Mucosa of rectum (tissue), 2 donors: Measurements from ENCODE around the gene NINJ1.

Experiments
- H3K27ac ChIP-seq, 2 donors: one replicate each; pipeline ENCODE4 v1.7.0; 2013; ENCODE audit warnings: inconsistent platforms in 2 of 2, low read depth in 2 of 2, low read length in 2 of 2
- H3K27me3 ChIP-seq, 2 donors: one replicate each; pipeline ENCODE4 v1.7.0; 2013; ENCODE audit warnings: low read length in 2 of 2; ENCODE audit not compliant: control insufficient read depth in 2 of 2, insufficient read depth in 2 of 2
- H3K36me3 ChIP-seq, 2 donors: one replicate each; pipeline ENCODE4 v1.7.0; 2013; ENCODE audit warnings: low read length in 2 of 2; ENCODE audit not compliant: control insufficient read depth in 2 of 2, insufficient read depth in 2 of 2
- H3K4me1 ChIP-seq, 2 donors: one replicate each; pipeline ENCODE4 v1.7.0; 2013; ENCODE audit warnings: low read length in 2 of 2, mild to moderate bottlenecking in 1 of 2; ENCODE audit not compliant: control insufficient read depth in 2 of 2, insufficient read depth in 2 of 2
- H3K4me3 ChIP-seq, 2 donors: one replicate each; pipeline ENCODE4 v1.7.0; 2013; ENCODE audit warnings: low read length in 2 of 2
- H3K9ac ChIP-seq, 2 donors: one replicate each; pipeline ENCODE4 v1.7.0; 2013; ENCODE audit warnings: low read length in 2 of 2, low read depth in 1 of 2, mild to moderate bottlenecking in 1 of 2
- H3K9me3 ChIP-seq, 2 donors: one replicate each; pipeline ENCODE4 v1.7.0; 2013; ENCODE audit warnings: low read length in 2 of 2; ENCODE audit not compliant: control insufficient read depth in 2 of 2
- donor health status: healthy.
- donor health status: Normal muscosa, but diverticular disease.

NINJ1 gene

DNA sequence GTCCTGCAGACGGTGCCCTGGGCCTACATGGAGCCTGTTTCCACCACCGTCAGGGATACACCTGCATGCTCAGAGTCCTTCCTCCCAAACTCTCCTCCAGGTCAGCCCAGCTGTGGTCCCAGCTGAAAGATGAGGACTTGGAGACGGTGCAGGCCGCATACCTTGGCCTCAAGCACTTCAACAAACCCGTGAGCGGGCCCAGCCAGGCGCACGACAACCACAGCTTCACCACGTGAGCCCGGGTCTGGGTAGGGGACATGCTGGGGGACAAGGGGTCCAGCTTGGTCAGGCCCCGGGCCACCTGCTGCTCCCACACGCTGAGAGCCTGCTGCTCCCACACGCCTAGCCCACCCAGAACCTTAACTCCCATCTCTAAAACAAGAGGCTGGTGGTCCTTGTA, 54.7 kb downstream of the NINJ1 start:
- Histone ChIP-seq H3K4me1 (no peaks in the 10 kb centered on the region), H3K27ac (no peak overlapping the region), H3K4me3 (no peak overlapping the region), H3K9ac (no peak overlapping the region), H3K36me3 (peaks cover 0 to 2% of the 10 kb centered on the region in 2 donors), H3K27me3 (no peaks in the 10 kb centered on the region), H3K9me3 (no peaks in the 10 kb centered on the region)

DNA sequence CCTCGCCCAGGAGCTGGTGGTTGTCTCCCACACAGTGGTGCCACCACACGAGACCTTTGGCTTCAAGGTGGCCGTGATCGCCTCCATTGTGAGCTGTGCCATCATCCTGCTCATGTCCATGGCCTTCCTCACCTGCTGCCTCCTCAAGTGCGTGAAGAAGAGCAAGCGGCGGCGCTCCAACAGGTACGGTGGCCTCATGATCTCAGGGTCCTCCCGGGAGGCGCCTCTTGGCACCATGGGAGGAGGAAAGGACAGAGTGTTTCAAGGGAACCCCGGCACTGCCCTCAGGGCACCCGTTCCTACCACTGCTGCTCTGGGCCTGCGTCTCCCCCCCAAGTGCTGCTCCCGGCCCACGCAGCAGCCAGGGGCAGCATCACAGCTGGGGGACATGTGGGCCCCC, 56.2 kb downstream of the NINJ1 start:
- H3K9ac ChIP-seq: no peak overlapping the region
- no peaks in the 10 kb centered on the region for H3K9me3 ChIP-seq
- no peak overlapping the region for H3K4me3 ChIP-seq
- H3K27ac ChIP-seq: no peak overlapping the region
- H3K27me3 ChIP-seq: no peaks in the 10 kb centered on the region
- H3K36me3 ChIP-seq: peaks cover 0 to 2% of the 10 kb centered on the region in 2 donors
- no peaks in the 10 kb centered on the region for H3K4me1 ChIP-seq

DNA sequence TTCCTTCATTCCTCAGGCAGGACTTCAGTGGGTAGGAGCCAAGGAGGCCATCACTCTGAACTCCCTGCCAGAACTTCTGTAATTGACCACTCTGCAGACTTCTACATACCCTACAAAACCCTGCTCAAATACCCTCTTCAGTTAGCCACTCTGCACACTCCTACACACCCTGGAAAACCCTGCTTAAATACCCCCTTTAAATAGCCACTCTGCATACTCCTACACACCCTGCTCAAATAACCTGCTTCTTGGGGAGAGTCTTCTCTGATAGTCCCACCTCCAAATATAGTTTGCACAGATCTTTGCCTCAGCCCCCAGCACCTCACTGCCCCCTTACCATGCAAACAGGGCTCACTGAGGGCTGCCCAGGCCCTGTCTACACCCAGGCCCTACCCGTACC, 56.7 kb downstream of the NINJ1 start:
- H3K9ac ChIP-seq: no peak overlapping the region
- peaks cover 0 to 2% of the 10 kb centered on the region in 2 donors for H3K4me1 ChIP-seq
- H3K27ac ChIP-seq: no peak overlapping the region
- peaks cover 0 to 2% of the 10 kb centered on the region in 2 donors for H3K36me3 ChIP-seq
- H3K9me3 ChIP-seq: no peaks in the 10 kb centered on the region
- no peak overlapping the region for H3K4me3 ChIP-seq
- no peaks in the 10 kb centered on the region for H3K27me3 ChIP-seq

DNA sequence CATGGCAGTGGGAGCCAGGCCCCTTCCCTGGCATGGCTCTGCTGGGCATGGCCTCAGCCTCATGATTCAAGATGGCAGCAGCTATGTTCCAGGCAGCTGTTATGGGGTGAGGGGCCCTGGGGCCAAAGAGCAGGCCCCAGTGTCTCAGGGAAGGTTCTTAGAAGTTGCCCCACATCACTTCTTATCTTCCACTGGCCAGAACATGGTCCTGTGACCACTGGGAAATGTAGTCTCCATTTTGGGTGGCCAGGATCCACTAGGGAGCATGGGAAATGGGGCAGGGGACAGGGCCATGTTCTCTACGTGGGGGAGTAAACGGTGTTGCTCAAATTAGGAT, 57.3 kb downstream of the NINJ1 start:
- H3K9me3 ChIP-seq: no peaks in the 10 kb centered on the region

DNA sequence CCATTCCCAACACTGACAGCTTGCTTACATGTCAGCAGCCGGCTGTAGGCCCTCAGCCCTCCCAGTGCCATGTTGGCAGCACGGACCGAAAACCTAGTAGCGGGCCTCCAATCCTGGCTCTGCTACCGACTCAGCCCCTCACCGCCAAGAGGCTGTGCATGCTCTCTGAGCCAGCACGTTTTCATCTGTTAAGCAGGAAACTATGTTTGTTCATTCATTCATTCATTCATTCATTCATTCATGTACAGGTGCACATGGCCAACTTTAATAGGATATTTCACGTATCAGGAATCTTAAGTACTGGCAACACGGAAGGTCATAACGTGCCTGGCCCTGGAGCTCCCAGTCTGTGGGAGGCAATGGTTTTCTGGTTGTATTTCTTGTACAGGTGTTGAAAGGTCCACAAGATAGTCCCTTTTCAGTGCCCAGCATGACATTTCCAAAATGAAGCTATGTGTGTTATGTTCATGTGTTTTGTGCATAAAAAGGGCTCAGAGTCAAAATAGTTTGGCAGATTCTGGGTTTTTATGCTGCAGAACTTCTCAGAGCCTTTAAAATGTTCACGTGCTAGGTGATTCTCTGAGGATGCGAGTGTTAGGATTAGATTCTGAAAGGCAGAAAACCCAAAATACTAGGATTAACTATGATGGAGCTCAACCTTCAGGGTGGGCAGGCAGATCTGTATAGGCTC, 57.8 kb downstream of the NINJ1 start:
- Histone ChIP-seq H3K9me3 (no peaks in the 10 kb centered on the region), H3K27ac (no peak overlapping the region), H3K4me1 (peaks cover 0 to 5% of the 10 kb centered on the region in 2 donors), H3K36me3 (peaks cover 0 to 2% of the 10 kb centered on the region in 2 donors), H3K4me3 (no peak overlapping the region), H3K27me3 (no peaks in the 10 kb centered on the region), H3K9ac (no peak overlapping the region)

More for the DNA sequence above, 57.3 kb downstream of the NINJ1 start:
- no peak overlapping the region for H3K27ac ChIP-seq
- peaks cover 0 to 2% of the 10 kb centered on the region in 2 donors for H3K36me3 ChIP-seq
- H3K27me3 ChIP-seq: no peaks in the 10 kb centered on the region
- H3K4me3 ChIP-seq: no peak overlapping the region
- H3K4me1 ChIP-seq: peaks cover 0 to 5% of the 10 kb centered on the region in 2 donors
- no peak overlapping the region for H3K9ac ChIP-seq

DNA sequence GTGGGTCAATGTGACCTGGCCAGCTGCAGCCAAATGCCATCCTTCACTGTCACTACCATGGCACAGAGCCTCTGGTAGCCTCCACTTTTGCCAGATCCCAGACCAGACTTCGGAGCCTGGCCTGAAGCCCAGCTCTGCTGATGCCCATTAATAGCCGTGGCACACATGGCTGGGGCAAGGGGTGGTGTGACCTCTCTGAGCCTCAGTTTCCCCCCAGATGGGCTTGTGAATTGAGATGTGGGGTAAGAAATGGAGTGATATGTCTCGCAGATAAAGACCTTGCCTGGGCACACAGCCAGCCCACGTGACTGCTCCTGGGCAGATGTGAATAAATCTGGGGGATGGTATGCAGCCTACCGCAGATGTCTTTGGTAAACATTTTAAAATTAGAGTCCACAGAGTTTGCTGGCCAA, 61.7 kb downstream of the NINJ1 start:
- Histone ChIP-seq H3K4me3 (no peak overlapping the region), H3K27me3 (no peaks in the 10 kb centered on the region), H3K27ac (no peak overlapping the region), H3K36me3 (no peaks in the 10 kb centered on the region), H3K4me1 (peaks cover 0 to 5% of the 10 kb centered on the region in 2 donors), H3K9ac (no peak overlapping the region), H3K9me3 (no peaks in the 10 kb centered on the region)
